Measurements from ENCODE around the gene CDC42EP4.
"Not testable (repeated sequence)": the region's sequence is repeated elsewhere in the genome, so short reads cannot be mapped to it uniquely, and the experiment has no call there.

The CDC42EP4 gene

GRCh38 chr17:73318836-73319235, 7.0 kb upstream of the CDC42EP4 start:
- DNase-seq: no peak

DNA sequence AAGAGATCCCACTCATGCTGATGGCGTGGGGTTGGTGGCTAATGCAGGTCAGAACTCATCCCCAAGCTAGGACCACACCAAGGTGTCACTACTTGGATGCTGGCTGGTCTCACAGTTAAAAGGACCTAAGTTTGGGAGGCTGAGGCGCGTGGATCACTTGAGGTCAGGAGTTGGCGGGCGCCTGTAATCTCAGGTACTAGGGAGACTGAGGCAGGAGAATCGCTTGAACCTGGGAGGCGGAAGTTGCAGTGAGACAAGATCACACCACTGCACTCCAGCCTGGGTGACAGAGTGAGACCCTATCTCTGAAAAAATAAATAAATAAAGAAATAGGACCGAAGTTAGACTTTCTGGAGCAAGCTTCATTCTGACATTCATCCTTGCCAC, 6.6 kb upstream of the CDC42EP4 start:
- no peak for DNase-seq

- DNase-seq: no peak
These were observed 6.0 kb upstream of the CDC42EP4 start for GRCh38 chr17:73317513-73318426.

DNA sequence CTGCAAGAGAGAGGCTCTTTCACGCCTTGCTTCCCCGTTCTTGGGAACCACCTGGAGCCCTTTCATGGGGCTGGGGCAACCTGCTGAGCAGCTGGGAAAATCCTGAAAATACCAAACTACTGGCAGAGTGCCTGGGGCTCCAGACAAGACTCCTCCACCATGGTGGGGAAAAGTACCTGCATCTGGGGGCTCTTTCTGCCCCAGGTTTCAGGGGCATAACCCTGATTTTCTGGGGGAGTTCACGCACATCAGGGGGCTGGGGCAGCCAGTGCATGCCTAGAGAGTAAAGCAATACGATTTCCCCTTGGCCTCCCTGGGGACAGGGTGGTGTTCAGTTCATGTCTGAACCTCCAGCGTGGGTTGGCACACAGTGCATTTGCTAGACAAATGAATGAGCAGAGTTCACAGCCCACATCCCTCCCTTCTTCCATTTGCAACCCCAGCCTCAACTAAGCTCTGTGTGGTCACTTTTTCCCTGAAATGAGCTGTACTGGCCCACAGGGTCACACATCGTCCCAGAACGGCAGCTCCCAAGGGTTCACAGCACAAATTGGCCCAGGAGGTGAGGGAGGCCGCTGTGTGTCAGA, 5.2 kb upstream of the CDC42EP4 start:
- DNase-seq: no peak

- no peak for DNase-seq
These were observed 3.7 kb upstream of the CDC42EP4 start for GRCh38 chr17:73315471-73315870.

DNA sequence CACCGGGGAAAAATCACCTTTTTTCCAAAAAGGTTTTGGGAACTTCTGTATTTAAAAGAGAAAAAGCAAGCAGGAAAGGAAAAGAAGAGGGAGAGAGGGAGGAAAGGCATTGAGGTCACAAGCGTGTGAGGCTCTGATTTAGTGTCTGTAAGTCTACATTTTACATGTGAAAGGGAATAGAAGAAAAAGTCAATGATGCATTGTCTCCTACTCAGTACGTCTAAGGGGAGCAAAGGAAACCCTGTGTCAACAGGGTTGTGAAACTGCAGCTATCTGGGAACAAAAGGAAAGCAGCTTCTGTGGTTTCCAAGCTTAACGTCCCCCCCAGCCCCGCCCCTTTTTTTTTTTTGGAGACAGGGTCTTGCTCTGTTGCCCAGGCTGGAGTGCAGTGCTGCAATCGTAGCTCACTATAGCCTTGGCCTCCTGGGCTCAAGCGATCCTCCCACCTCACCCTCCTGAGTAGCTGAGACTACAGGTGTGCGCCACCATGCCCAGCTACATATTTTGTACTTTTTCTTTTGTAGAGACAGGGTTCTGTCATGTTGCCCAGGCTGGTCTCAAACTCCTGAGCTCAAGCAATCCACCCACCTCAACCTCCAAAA, 1.8 kb upstream of the CDC42EP4 start:
- DNase-seq: no peak

DNA sequence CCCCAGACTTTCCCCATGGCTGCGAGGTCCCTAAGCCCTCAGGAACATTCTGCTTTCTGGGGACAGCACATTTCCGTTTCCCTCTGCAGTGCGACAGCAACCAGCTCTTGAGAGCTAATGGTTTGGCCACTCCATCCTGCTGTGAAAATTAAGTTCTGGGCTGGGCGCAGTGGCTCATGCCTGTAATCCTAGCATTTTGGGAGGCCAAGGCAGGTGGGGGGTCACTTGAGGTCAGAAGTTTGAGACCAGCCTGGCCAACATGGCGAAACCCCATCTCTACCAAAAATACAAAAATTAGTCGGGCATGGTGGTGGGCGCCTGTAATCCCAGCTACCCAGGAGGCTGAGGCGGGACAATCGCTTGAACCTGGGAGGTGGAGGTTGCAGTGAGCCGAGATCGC, 1.1 kb upstream of the CDC42EP4 start:
- not testable (repeated sequence) for DNase-seq

- no peak for DNase-seq
These were observed 397 bp downstream of the CDC42EP4 start for GRCh38 chr17:73311428-73311780.

GRCh38 chr17:73309727-73310596, 1.8 kb downstream of the CDC42EP4 start:
- no peak for DNase-seq

DNA sequence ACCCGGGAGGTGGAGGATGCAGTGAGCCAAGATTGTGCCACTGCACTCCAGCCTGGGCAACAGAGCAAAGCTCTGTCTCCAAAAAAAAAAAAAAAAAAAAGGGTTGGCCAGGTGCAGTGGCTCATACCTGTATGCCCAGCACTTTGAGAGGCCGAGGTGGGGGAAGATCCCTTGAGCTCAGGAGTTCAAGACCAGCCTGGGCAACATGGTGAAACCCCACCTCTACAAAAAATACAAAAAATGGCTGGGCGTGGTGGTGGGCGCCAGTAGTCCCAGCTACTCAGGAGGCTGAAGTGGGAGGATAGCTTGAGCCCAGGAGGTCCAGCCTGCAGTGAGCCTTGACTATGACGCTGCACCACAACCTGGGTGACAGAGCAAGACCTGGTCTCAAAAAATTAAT, 2.8 kb downstream of the CDC42EP4 start:
- DNase-seq: not testable (repeated sequence)

DNA sequence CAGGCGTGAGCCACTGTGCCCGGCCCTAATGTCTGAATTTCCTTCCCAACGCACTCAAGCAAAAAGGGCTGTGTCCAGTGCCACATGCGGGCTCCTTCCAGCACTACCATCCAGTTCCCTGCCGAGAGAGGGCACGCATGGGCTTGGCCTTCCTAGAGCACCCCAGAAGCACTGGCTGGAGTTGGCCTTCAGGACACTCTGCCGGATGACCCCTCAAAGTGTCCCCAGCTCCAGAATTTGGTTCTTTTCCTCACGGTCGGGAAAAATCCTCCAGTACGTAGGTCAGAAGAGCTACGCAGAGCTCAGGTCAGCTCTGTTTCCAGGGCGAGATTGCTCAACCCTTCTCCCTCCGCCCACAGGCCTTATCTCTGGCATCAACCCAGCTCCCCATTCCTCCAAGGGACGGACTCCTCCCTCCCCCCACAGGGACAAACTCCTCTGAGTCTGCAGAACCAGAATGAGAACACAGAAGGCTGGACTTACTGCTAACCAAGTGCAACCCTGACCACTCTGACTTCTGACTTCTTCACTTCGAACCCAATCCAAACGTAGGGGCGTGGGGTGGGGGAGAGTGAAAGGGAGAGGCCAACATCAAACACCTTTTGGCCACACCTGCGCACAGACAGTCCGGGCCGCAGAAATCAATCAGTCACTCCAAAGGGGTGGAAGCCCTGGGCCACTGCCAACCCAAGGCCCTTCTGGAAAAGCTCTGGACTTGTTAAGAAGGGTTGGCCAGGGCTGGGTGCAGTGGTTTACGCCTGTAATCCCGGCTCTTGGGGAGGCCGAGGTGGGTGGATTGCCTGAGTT, 3.6 kb downstream of the CDC42EP4 start:
- DNase-seq: no peak

DNA sequence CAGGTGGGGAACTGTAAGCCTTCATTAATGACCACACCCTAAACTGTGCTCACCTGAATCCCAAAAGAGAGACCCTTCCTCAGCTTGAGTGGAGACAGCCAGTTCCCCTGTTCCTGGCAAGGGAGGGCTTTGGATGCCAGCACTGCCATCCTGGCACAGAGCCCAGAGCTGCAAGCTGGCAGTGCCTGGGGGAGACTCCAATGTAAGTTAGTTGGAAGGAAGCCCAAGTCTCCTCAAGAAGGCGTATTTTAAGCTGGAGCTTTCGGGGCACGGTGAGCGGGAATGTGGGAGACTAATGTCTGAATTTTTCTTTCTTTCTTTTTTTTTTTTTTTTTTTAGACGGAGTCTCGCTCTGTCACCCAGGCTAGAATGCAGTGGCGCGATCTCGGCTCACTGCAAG, 4.7 kb downstream of the CDC42EP4 start:
- no peak for DNase-seq

DNA sequence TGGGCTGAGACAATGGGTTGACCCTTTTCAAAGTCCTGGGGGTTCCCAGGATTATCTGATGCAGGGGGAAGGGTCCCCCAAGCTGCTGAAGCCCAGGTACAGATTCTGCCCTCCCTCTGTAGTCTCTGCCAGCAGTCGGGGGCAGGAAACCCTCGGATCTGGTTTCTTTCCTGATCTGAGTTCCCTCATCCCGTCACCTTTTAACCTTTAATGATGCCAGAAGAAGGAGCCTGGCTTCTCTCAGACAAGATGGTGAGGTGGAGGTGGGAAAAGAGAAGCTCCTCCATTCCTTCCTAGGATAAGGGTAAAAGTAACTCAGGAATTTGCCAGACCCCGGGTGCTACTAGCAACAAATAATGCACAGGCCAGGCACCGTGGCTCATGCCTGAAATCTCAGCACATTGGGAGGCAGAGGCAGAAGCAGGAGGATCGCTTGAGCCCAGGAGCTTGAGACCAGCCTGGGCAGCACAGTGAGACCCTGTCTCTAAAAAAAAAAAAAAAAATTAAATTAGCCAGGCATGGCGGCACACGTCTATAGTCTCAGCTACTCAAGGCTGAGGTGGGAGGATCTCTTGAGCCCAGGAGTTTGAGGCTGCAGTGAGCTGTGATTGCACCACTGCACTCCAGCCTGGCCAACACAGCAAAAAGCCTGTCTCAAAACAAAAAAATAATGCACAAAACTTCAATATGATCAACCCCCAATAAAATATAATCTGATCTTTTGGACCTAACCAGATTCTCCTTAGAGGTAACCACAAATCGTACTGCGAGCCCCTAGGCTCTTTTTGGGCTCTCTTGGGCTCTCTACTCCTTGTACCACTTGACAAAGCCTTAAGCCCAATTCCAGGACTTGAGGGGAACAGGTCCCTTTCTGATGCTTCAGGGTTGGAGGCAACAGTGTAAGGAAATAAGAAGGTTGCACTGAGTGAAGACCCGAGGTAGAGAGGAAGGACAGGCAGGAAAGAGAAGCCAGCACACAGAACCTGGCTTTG, 5.7 kb downstream of the CDC42EP4 start:
- no peak for DNase-seq

DNA sequence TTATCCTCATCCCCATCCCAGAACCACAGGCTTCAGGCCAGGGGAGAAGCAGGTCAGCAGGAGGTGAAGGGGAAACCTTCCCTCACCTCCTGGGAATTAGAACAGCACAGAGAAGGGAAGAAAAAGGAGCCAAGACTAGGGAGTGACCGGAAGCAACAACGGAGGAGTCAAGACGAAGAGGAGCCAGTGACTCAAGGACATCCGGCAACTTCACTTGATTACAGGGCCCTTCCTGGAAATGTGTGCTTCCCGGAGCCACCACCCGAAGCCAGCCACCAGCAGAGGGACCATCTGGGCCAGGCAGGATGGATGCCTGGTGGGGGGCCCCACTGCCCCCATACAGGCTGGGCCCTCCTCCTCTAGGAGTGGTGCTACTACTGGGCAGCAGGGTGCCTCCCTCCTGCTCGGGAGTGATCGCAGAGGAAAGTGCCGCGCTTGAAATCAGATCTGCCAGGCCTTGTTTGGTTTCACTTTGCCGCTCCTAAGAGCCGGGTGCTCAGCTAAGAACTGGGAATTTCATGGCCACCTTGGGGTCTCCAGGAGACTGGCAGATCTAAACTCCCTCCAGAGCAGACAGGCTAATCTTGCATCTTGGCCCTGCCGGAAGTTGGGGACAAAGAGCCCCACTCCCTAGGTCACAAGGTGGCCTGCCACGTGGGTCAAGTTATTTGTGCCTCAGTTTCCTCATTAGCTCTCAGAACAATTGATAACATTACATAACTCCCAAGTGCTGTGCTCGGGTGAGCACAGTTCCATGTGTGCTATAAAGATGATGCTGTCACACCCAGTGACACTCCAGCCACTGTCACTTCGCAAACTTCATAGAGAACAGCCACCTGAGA, 6.6 kb downstream of the CDC42EP4 start:
- DNase-seq: no peak

DNA sequence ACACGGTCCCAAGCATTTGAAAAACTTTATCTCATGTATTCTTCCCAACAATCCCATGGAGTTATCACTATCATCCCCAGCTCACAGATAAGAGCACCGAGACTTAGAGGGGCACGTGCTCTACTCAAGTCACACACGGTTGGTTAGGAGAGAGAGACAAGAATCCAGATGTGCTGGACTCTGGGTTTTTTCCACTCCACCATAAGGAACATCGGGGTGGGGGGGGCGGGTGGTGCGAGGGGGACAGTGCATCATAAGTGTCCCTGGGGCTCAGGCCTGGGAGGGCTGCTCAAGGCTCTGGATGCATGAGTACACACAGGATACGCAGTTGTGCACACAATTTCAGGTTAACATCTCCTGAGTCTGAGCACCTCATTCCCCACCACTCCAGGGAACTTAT, 7.4 kb downstream of the CDC42EP4 start:
- no peak for DNase-seq

- DNase-seq: no peak
These were observed 9.6 kb downstream of the CDC42EP4 start for GRCh38 chr17:73302189-73302588.

DNA sequence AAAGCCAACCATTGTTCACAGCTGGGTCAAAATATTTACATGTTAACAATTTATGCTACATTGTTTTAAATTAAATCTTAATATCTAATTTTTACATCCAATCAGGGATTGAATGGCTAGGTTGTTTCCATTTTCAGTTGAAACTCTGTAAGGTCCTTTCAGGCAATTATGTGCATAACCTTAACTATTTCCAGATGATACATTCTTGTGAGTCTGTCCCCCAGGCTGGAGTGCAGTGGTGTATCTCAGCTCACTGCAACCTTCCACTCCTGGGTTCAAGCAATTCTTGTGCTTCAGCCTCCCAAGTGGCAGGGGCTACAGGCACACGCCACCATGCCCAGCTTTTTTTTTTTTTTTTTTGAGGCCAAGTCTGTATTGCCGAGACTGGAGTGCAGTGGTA, 10.4 kb downstream of the CDC42EP4 start:
- DNase-seq: no peak

DNA sequence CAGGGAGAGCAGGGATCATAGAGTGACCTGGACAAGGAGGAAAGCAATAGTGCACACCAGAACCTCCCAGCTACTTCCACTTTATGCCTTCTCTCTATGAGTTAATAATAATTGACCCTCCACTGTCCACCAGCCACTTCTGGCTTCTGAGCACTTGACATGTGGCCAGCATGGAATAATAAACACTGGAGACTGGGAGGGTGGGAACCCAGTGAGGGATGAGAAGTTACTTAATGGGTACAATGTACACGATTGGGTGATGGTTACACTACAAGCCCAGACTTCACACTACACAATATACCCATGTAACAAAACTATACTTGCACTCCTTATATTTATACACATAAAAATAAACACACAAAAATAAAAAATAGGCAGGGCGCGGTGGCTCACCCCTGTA, 11.4 kb downstream of the CDC42EP4 start:
- DNase-seq: no peak

DNA sequence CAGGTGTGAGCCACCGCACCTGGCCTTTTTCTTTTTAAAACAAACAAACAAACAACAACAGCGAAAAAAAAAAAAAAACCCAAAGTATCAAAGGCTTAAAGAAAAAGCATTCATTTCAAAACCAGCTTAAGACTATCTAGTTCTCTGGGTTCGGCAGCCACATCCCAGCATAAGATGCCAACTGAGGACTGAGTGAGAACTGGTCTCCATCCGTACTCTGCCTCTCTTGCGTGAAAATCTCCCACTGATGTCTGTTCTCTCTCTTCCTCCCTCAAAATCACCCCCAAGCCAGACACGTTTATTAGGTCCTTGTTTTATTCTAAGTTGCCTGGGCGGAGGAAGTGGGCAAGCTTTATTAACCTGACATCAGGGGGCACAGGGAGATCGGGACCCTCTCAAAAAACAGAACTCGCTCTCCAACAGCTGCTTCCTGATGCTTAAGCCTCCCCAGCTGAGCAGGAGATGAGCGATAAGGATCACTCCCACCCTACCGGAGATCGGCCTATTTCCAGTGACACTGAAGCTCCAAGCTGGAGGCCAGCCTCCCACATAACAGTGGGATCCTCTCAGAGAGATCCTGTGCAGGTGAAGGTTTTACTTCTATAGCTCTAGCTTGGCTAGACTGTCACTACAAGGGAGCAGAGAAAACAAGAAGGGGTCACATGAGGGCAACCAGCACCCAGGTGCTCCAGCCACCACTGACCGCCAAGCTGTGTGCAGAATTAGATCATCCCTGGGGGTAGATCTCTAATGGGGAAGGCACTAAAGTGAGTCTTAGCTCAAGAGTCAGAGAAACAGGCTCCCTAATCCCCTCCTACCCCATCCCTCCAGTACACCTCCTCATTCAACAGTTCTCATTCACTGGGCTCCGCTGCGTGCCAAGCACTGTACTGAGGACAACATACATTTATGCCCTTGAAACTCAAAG, 13.6 kb downstream of the CDC42EP4 start:
- no peak for DNase-seq

All from NCI-H2029 treated with DMSO at 0.1 percent for 48 hours (cell line).